ENCODE measurements around the gene WWC2.

The WWC2 gene

GRCh38 chr4:183098723-183099536 lies at the start of gene WWC2:
WWC2 (plus strand) TSS chr4:183099257; CDS start chr4:183099492, 235 bp downstream.
- Histone ChIP-seq H3K9me3 (no peaks in the 10 kb centered on the region), H3K36me3 (no peaks in the 10 kb centered on the region), H3K4me3 (ENCODE audit: low read depth in 1 of 2, low read length in 1 of 2) (peak within 1 kb of the TSS; percentile 64 to 68), H3K4me1 (ENCODE audit: control insufficient read depth in 1 of 2, insufficient read depth in 1 of 2, low read depth in 1 of 2, low read length in 1 of 2) (peaks cover 24% of the 10 kb centered on the region in 2 experiments), H3K27me3 (peaks cover 93% of the 10 kb centered on the region), H3K27ac (peak within 1 kb of the TSS; percentile 8)
- TF ChIP-seq CTCF (IDR thresholded peaks at IDR 0.05): no peak

- Histone ChIP-seq H3K4me3 (ENCODE audit: low read depth in 1 of 2, low read length in 1 of 2) (no peak overlapping the region), H3K27me3 (no peaks in the 10 kb centered on the region), H3K4me1 (ENCODE audit: control insufficient read depth in 1 of 2, insufficient read depth in 1 of 2, low read depth in 1 of 2, low read length in 1 of 2) (no peaks in the 10 kb centered on the region), H3K27ac (no peak overlapping the region), H3K36me3 (no peaks in the 10 kb centered on the region), H3K9me3 (no peaks in the 10 kb centered on the region)
- TF ChIP-seq CTCF (IDR thresholded peaks at IDR 0.05): no peak
Observed at GRCh38 chr4:183053681-183054080, 45.4 kb upstream of the WWC2 start.

GRCh38 chr4:183057255-183057654 lies 41.8 kb upstream of the WWC2 start:
- Histone ChIP-seq H3K4me1 (ENCODE audit: control insufficient read depth in 1 of 2, insufficient read depth in 1 of 2, low read depth in 1 of 2, low read length in 1 of 2) (no peaks in the 10 kb centered on the region), H3K4me3 (ENCODE audit: low read depth in 1 of 2, low read length in 1 of 2) (no peak overlapping the region), H3K9me3 (no peaks in the 10 kb centered on the region), H3K27ac (no peak overlapping the region), H3K27me3 (no peaks in the 10 kb centered on the region), H3K36me3 (no peaks in the 10 kb centered on the region)
- TF ChIP-seq CTCF (IDR thresholded peaks at IDR 0.05): no peak

- Histone ChIP-seq H3K4me3 (ENCODE audit: low read depth in 1 of 2, low read length in 1 of 2) (no peak overlapping the region), H3K9me3 (no peaks in the 10 kb centered on the region), H3K36me3 (no peaks in the 10 kb centered on the region), H3K27me3 (no peaks in the 10 kb centered on the region), H3K27ac (no peak overlapping the region), H3K4me1 (ENCODE audit: control insufficient read depth in 1 of 2, insufficient read depth in 1 of 2, low read depth in 1 of 2, low read length in 1 of 2) (no peaks in the 10 kb centered on the region)
- TF ChIP-seq CTCF (IDR thresholded peaks at IDR 0.05): no peak
Observed at GRCh38 chr4:183059797-183060196, 39.3 kb upstream of the WWC2 start.

GRCh38 chr4:183068502-183068901 lies 30.6 kb upstream of the WWC2 start:
- no peaks in the 10 kb centered on the region for H3K9me3 ChIP-seq
- no peaks in the 10 kb centered on the region for H3K27me3 ChIP-seq

More at GRCh38 chr4:183068502-183068901, 30.6 kb upstream of the WWC2 start:
- H3K4me3 ChIP-seq (ENCODE audit: low read depth in 1 of 2, low read length in 1 of 2): no peak overlapping the region
- no peak for TF ChIP-seq CTCF (IDR thresholded peaks at IDR 0.05)
- H3K4me1 ChIP-seq (ENCODE audit: control insufficient read depth in 1 of 2, insufficient read depth in 1 of 2, low read depth in 1 of 2, low read length in 1 of 2): no peaks in the 10 kb centered on the region
- no peaks in the 10 kb centered on the region for H3K36me3 ChIP-seq
- no peak overlapping the region for H3K27ac ChIP-seq

All from neutrophil (primary cell).